H1 (cell line): Measurements from ENCODE around the gene LAMA4. TPM values are rescaled to one million over a fixed set of nuclear protein-coding genes. Genes with fewer than 3 reads are reported as not detected.

Source experiments
- CTCF ChIA-PET: fragments of 300-600 bp; sonication (Branson Sonifier 250); formaldehyde crosslinking; loops from one replicate; lab custom pipeline; 2021; ENCODE audit not compliant: partially characterized antibody; lab: Charles Lee
- POLR2A ChIA-PET: fragments of 300-600 bp; sonication (Branson Sonifier 250); formaldehyde crosslinking; loops from one replicate; lab custom pipeline; 2021; ENCODE audit warnings: inconsistent platforms; ENCODE audit not compliant: partially characterized antibody; lab: Charles Lee
- DNase-seq, 2 experiments: peaks; one replicate each; pipeline versions ENCODE4 v3.0.0 to v3.0.0-alpha.2; 2010 to 2022; ENCODE audit warnings: low spot score in 2 of 2, low read depth in 1 of 2, mixed read lengths in 1 of 2
- FAIRE-seq: peaks from 2 replicates; lab custom pipeline; 2011; peaks lifted over from hg19 to GRCh38; lab: Jason Lieb, UNC
- H2AFZ ChIP-seq: 2 replicates; pipeline ENCODE4 v1.8.1; 2012; ENCODE audit warnings: low read length, inconsistent platforms
- H2AK5ac ChIP-seq: 2 replicates; pipeline ENCODE4 v1.6.1; 2013; ENCODE audit warnings: low read depth, low read length
- H2BK120ac ChIP-seq: replicated peaks from 2 replicates; pipeline ENCODE3; 2013; ENCODE audit warnings: low read depth, low read length, inconsistent platforms
- H2BK12ac ChIP-seq: 2 replicates; pipeline ENCODE4 v1.6.1; 2013; ENCODE audit warnings: low read depth, low read length
- H2BK15ac ChIP-seq: 2 replicates; pipeline ENCODE4 v1.6.1; 2013; ENCODE audit warnings: low read length
- H2BK20ac ChIP-seq: 2 replicates; pipeline ENCODE4 v1.6.1; 2013; ENCODE audit warnings: low read length
- H2BK5ac ChIP-seq: 2 replicates; pipeline ENCODE4 v1.6.1; 2013; ENCODE audit warnings: low read depth, low read length
- H3K14ac ChIP-seq: 2 replicates; pipeline ENCODE4 v1.6.1; 2013; ENCODE audit warnings: inconsistent platforms; ENCODE audit not compliant: insufficient read length
- H3K18ac ChIP-seq: 2 replicates; pipeline ENCODE4 v1.6.1; 2013; ENCODE audit warnings: low read length; ENCODE audit errors: extremely low read depth
- H3K23ac ChIP-seq: 2 replicates; pipeline ENCODE4 v1.6.1; 2013; ENCODE audit warnings: inconsistent platforms; ENCODE audit not compliant: insufficient read length
- H3K23me2 ChIP-seq: 2 replicates; pipeline ENCODE4 v1.6.1; 2013; ENCODE audit warnings: low read depth, low read length
- H3K27ac ChIP-seq: 2 replicates; pipeline ENCODE4 v1.6.1; 2011; ENCODE audit warnings: low read depth, low read length, inconsistent platforms
- H3K27me3 ChIP-seq, 4 experiments: replicated peaks in 1 of 4; 1 replicate in 1 of 4; 2 replicates in 3 of 4; pipeline versions ENCODE4 v1.6.1 to v1.8.1; 2011 to 2013; ENCODE audit warnings: low read length in 3 of 4, mild to moderate bottlenecking in 3 of 4, inconsistent platforms in 2 of 4, mixed read lengths in 2 of 4, moderate library complexity in 1 of 4; ENCODE audit not compliant: control insufficient read depth in 3 of 4, insufficient read depth in 3 of 4; ENCODE audit errors: extremely low read depth in 1 of 4
- H3K36me3 ChIP-seq, 4 experiments: 2 replicates each; pipeline versions ENCODE4 v1.6.1 to v1.8.1; 2011 to 2013; ENCODE audit warnings: mild to moderate bottlenecking in 4 of 4, low read length in 3 of 4, moderate library complexity in 2 of 4, control low read depth in 1 of 4, inconsistent platforms in 1 of 4; ENCODE audit not compliant: insufficient read depth in 4 of 4, control insufficient read depth in 2 of 4
- H3K4ac ChIP-seq: replicated peaks from 2 replicates; pipeline ENCODE3; 2013; ENCODE audit warnings: low read length, low read depth, mixed read lengths, inconsistent platforms; ENCODE audit not compliant: insufficient read length
- H3K4me1 ChIP-seq, 4 experiments: replicated peaks in 1 of 4; 1 replicate in 1 of 4; 2 replicates in 3 of 4; pipeline versions ENCODE4 v1.6.1 to v1.8.1; 2011 to 2013; ENCODE audit warnings: low read length in 3 of 4, inconsistent platforms in 2 of 4, mixed read lengths in 1 of 4; ENCODE audit not compliant: insufficient read depth in 4 of 4, control insufficient read depth in 3 of 4
- H3K4me2 ChIP-seq, 2 experiments: 2 replicates each; pipeline versions ENCODE4 v1.6.1 to v1.8.1; 2011 to 2013; ENCODE audit warnings: low read depth in 2 of 2, low read length in 2 of 2, control low read depth in 1 of 2, inconsistent platforms in 1 of 2, mild to moderate bottlenecking in 1 of 2; ENCODE audit not compliant: insufficient read depth in 1 of 2
- H3K4me3 ChIP-seq, 4 experiments: fragments of 200-600, 300-600 bp in 1 of 4; sonication (generic), shearing (Covaris generic), sonication (Bioruptor Twin) in 1 of 4; 2 replicates each; pipeline versions ENCODE4 v1.5.1 to v1.8.1; 2011 to 2016; ENCODE audit warnings: low read length in 4 of 4, low read depth in 3 of 4, control low read depth in 2 of 4, inconsistent platforms in 2 of 4, mild to moderate bottlenecking in 2 of 4, mixed read lengths in 1 of 4, moderate library complexity in 1 of 4; ENCODE audit not compliant: insufficient read depth in 2 of 4; ENCODE audit errors: extremely low read depth in 1 of 4
- H3K56ac ChIP-seq: replicated peaks from 2 replicates; pipeline ENCODE3; 2013; ENCODE audit warnings: low read depth, mild to moderate bottlenecking, mixed read lengths, low read length, inconsistent platforms; ENCODE audit not compliant: insufficient read length
- H3K79me1 ChIP-seq: 2 replicates; pipeline ENCODE4 v1.6.1; 2013; ENCODE audit warnings: low read depth, low read length, control low read depth
- H3K79me2 ChIP-seq, 2 experiments: 2 replicates each; pipeline versions ENCODE4 v1.6.1 to v1.8.1; 2012 to 2013; ENCODE audit warnings: low read length in 2 of 2, mild to moderate bottlenecking in 2 of 2, inconsistent platforms in 1 of 2; ENCODE audit not compliant: insufficient read depth in 2 of 2, control insufficient read depth in 1 of 2
- H3K9ac ChIP-seq, 4 experiments: replicated peaks in 1 of 4; 1 replicate in 1 of 4; 2 replicates in 3 of 4; pipeline versions ENCODE4 v1.6.1 to v1.8.1; 2011 to 2013; ENCODE audit warnings: low read depth in 3 of 4, low read length in 3 of 4, control low read depth in 2 of 4, mild to moderate bottlenecking in 2 of 4, moderate library complexity in 2 of 4, inconsistent platforms in 1 of 4; ENCODE audit errors: extremely low read depth in 1 of 4
- H3K9me3 ChIP-seq, 2 experiments: 2 replicates each; pipeline versions ENCODE4 v1.6.1 to v1.8.1; 2012 to 2013; ENCODE audit warnings: mild to moderate bottlenecking in 2 of 2, moderate library complexity in 2 of 2, control low read depth in 1 of 2, inconsistent platforms in 1 of 2, low read depth in 1 of 2, low read length in 1 of 2, mixed read lengths in 1 of 2; ENCODE audit not compliant: insufficient read depth in 2 of 2
- H4K20me1 ChIP-seq, 2 experiments: replicated peaks in 1 of 2; 2 replicates each; pipeline versions ENCODE3 to v1.8.1; 2011 to 2013; ENCODE audit warnings: inconsistent platforms in 2 of 2, low read length in 2 of 2, mild to moderate bottlenecking in 1 of 2; ENCODE audit not compliant: insufficient read depth in 2 of 2, control insufficient read depth in 1 of 2
- H4K5ac ChIP-seq: 2 replicates; pipeline ENCODE4 v1.6.1; 2013; ENCODE audit warnings: low read length, low read depth, mixed read lengths, inconsistent platforms; ENCODE audit not compliant: insufficient read length
- H4K8ac ChIP-seq: 2 replicates; pipeline ENCODE4 v1.8.0; 2013; ENCODE audit warnings: mild to moderate bottlenecking, moderate library complexity, low read length, inconsistent platforms; ENCODE audit not compliant: insufficient read depth; ENCODE audit errors: extremely low read depth
- H4K91ac ChIP-seq: replicated peaks from 2 replicates; pipeline ENCODE3; 2013; ENCODE audit warnings: low read length, mixed read lengths, inconsistent platforms; ENCODE audit not compliant: insufficient read length
- ASH2L ChIP-seq: fragments of 200-600, 300-600 bp; sonication (generic); IDR thresholded peaks from one replicate; pipeline ENCODE4 v1.7.1; 2017; ENCODE audit warnings: low read length
- BRCA1 ChIP-seq: IDR thresholded peaks from 2 replicates; pipeline ENCODE4 v1.6.1; 2012; ENCODE audit warnings: low read depth, low read length, improper control_type of control experiment
- CHD1 ChIP-seq: IDR thresholded peaks from 2 replicates; pipeline ENCODE4 v1.6.1; 2012; ENCODE audit warnings: low read depth, low read length, improper control_type of control experiment
- JUND ChIP-seq: IDR thresholded peaks from 2 replicates; pipeline ENCODE4 v1.6.1; 2011; ENCODE audit warnings: mild to moderate bottlenecking, improper control_type of control experiment, low read length
- KDM4A ChIP-seq: IDR thresholded peaks from one replicate; pipeline ENCODE4 v1.7.1; 2012; ENCODE audit warnings: low read depth, mild to moderate bottlenecking, moderate library complexity, low read length, inconsistent platforms; ENCODE audit not compliant: severe bottlenecking
- MAFK ChIP-seq: IDR thresholded peaks from 2 replicates; pipeline ENCODE4 v1.6.1; 2012; ENCODE audit warnings: low read depth, mild to moderate bottlenecking, improper control_type of control experiment, low read length
- NRF1 ChIP-seq: IDR thresholded peaks from 2 replicates; pipeline ENCODE4 v1.6.1; 2011; ENCODE audit warnings: mild to moderate bottlenecking, low read depth, low read length, improper control_type of control experiment
- RXRA ChIP-seq: IDR thresholded peaks from 2 replicates; pipeline ENCODE4 v1.6.1; 2011; ENCODE audit warnings: low read depth, mild to moderate bottlenecking, low read length, moderate library complexity; ENCODE audit not compliant: insufficient read depth
- SIN3A ChIP-seq, 2 experiments: IDR thresholded peaks in 1 of 2; conservative IDR thresholded peaks in 1 of 2; 2 replicates each; pipeline ENCODE4 v1.6.1; 2011 to 2012; ENCODE audit warnings: low read length in 2 of 2, improper control_type of control experiment in 1 of 2, low read depth in 1 of 2, mild to moderate bottlenecking in 1 of 2
- TEAD4 ChIP-seq: IDR thresholded peaks from 2 replicates; pipeline ENCODE4 v1.6.1; 2012; ENCODE audit warnings: low read depth, low read length, inconsistent platforms, mixed read lengths
- WGBS, 2 experiments: shearing (Covaris generic) in 1 of 2; methylation state at CpG; one replicate each; pipeline versions ENCODE4 v1.1.6 to v1.1.7; 2013 to 2015; ENCODE audit warnings: low lambda C conversion rate in 2 of 2, mixed read lengths in 2 of 2, inconsistent platforms in 1 of 2, low coverage in 1 of 2, missing lambda C conversion rate in 1 of 2; ENCODE audit not compliant: insufficient replicate concordance in 2 of 2, insufficient coverage in 1 of 2, insufficient read length in 1 of 2; ENCODE audit errors: extremely low coverage in 1 of 2, missing lambda C conversion rate in 1 of 2; 5-methylcytosine and 5-hydroxymethylcytosine counted together
- polyA plus RNA-seq, 7 experiments: library from polyadenylated mRNA; depleted of rRNA in 3 of 7; stranded (reverse) in 5 of 7; unstranded in 2 of 7; fragments of >200 nt in 5 of 7; fragments of 200-250 nt in 2 of 7; gene quantifications; 1 replicate in 5 of 7; 2 replicates in 1 of 7; 4 replicates in 1 of 7; pipeline versions ENCODE4 v1.2.1 to v1.2.3, GENCODE V29; 2011 to 2013; ENCODE audit warnings: missing spikeins in 2 of 7, mixed read lengths in 2 of 7
- total RNA-seq: library from RNA; stranded (reverse); fragmentation: NEBNext Ultra II Directional; extraction: Animal tissue kit (Norgen Biotek cat#: 25700); gene quantifications from 2 replicates; pipeline ENCODE4 v1.2.1, GENCODE V29; 2021
- TF ChIP-seq, protein P1 (sequence below): IDR thresholded peaks from 2 replicates; pipeline ENCODE4 v1.6.1; 2011; ENCODE audit warnings: low read depth, mild to moderate bottlenecking, low read length; ENCODE audit not compliant: insufficient read depth

Gene LAMA4
- total and polyA plus RNA-seq, 2 of the 8 experiments (the other 6 are each of a cell fraction or from before 2014, with no cell fraction given) = 0.95 to 1.5 TPM

DNA sequence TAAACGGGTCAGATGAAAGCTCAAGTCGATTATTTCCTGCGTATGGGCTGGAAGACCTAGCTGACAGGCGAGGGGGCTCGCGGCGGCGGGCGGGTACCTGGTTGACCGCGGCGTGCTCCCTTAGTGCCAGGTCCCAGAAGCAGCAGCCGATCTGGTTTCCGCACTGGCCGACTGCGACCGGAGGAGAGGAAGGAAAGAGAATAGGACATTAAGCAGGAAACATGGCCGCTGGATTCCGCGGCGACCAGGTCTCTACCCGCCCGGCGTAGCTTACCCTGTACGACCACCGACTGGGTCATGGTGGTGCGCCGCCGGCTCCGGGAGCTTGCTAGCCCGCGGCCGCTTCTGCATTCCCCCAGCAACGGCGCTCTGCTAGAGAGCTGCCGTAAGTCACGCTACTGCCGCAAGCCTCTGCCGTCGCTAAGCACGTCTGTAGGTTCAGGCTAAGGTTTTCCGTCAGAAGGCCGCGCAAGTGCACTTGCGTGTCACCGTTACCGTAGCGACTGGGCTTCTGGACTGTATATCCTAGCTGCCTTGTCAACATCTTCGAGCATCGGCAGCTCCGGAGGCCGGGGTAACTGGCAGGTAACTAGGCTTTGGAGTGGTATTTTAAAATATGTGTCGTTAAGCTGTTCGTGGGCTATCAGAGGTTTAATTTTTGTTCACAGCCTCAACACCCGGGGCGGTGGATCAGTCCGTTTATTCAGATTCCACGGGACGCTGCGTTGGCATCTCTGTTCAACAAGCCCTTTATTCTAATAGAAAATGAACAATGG lies 167.0 kb downstream of the LAMA4 start, which contains the start of the genes FAM229B and TUBE1:
Gene FAM229B, plus strand, starts transcription at position 456 of the 776 bp plus-strand sequence. CDS start 11,693 bp downstream, outside the sequence.
Gene TUBE1, minus strand, starts transcription at position 347 of the 776 bp plus-strand sequence. Its CDS starts 48 bp downstream, at position 299.
- Histone ChIP-seq H4K5ac (no peak within 1 kb of the TSS), H3K4me3 (peak within 1 kb of the TSS; percentile 66 to 92 (median 79)), H3K79me1 (no peaks in the 10 kb centered on the region), H3K14ac (no peak within 1 kb of the TSS), H3K9me3 (no peaks in the 10 kb centered on the region), H4K91ac (no peak within 1 kb of the TSS), H3K23ac (no peak within 1 kb of the TSS), H3K4ac (no peak within 1 kb of the TSS), H3K18ac (no peak within 1 kb of the TSS), H4K8ac (peak within 1 kb of the TSS; percentile 80; the same call in 1 of the 2 replicates), H2BK12ac (no peak within 1 kb of the TSS), H2BK20ac (no peak within 1 kb of the TSS), H3K27me3 (no peaks in the 10 kb centered on the region), H3K23me2 (peaks cover 6% of the 10 kb centered on the region; the same call in 1 of the 2 replicates), H2BK15ac (0 out of 2 replicates have a peak within 1 kb of the TSS, but pooled peaks have one; percentile 21), H3K4me2 (peak within 1 kb of the TSS; percentile 43 to 67), H2AK5ac (no peak within 1 kb of the TSS), H2BK5ac (peak within 1 kb of the TSS; percentile 53; the same call in 1 of the 2 replicates), H3K79me2 (no peaks in the 10 kb centered on the region), H2AFZ (peak within 1 kb of the TSS; percentile 97), H4K20me1 (no peaks in the 10 kb centered on the region), H3K36me3 (peaks cover 0 to 7% (median 0%) of the 10 kb centered on the region in 4 experiments; a peak in 3 of 8 replicates), H3K56ac (peak within 1 kb of the TSS; percentile 34), H3K4me1 (no peaks in the 10 kb centered on the region), H3K9ac (peak within 1 kb of the TSS; percentile 58 to 67 (median 62)), H3K27ac (peak within 1 kb of the TSS; percentile 50; the same call in 1 of the 2 replicates), H2BK120ac (no peak within 1 kb of the TSS)
- peak; percentile 75 for FAIRE-seq
- WGBS, 2 experiments = 1% methylated on average over 56 of the region's 60 CpGs; no CpG with 5 or more reads in 1 of the 2 experiments
- ChIA-PET POLR2A (interaction anchor here (0.7 to 1.4 kb wide), 8 partner anchors 10 to 481 kb away, joined by 3 to 7 read pairs (median 4); partner anchors contain the start of gene TRAF3IP2), CTCF (interaction anchor here (0.7 to 3.6 kb wide), 9 partner anchors 13 to 178 kb away, joined by 3 to 21 read pairs (median 4); no protein-coding TSS in a partner anchor)
- peak; percentile 85 to 86 for DNase-seq
- TF ChIP-seq CHD1 (no peak), ASH2L (peak; percentile 89), KDM4A (peak; percentile 46), BRCA1 (no peak), MAFK (no peak), TEAD4 (peak; percentile 33; the same call in 1 of the 2 replicates), JUND (no peak; the same call in 1 of the 2 replicates), SIN3A (conservative IDR thresholded peaks at IDR 0.05 in 1 of 2, IDR thresholded peaks at IDR 0.05 in 1 of 2; ENCODE audit: low read depth in 1 of 2, low read length in 2 of 2) (peak; percentile 81 to 83; a peak in 3 of 4 replicates), NRF1 (no peak), RXRA (no peak)
- TF ChIP-seq, protein P1, sequence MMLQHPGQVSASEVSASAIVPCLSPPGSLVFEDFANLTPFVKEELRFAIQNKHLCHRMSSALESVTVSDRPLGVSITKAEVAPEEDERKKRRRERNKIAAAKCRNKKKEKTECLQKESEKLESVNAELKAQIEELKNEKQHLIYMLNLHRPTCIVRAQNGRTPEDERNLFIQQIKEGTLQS = peak; percentile 84
